SK-N-SH (cell line): ENCODE results near the gene DYRK1A. TPM values are rescaled to one million over a fixed set of nuclear protein-coding genes. Genes with fewer than 3 reads are reported as not detected.

Source experiments
- CTCF ChIA-PET: fragments of 300-600, 350-600 bp; formaldehyde crosslinking; extraction: SDS; loops from one replicate; lab custom pipeline; 2021; lab: Yijun Ruan, JAX
- POLR2A ChIA-PET: fragments of 350-600 bp; sonication (Branson Sonifier 250); formaldehyde crosslinking; extraction: SDS; loops from one replicate; lab custom pipeline; 2020; ENCODE audit warnings: antibody characterized with exemption, inconsistent platforms; lab: Yijun Ruan, JAX
- DNase-seq: peaks from one replicate; pipeline ENCODE4 v3.0.0; 2012
- H2AFZ ChIP-seq: fragments of 200-600 bp; sonication (generic); 2 replicates; pipeline ENCODE4 v1.8.1; 2016; ENCODE audit warnings: antibody characterized with exemption, mild to moderate bottlenecking, low read depth
- H3F3A ChIP-seq: fragments of 200-600 bp; sonication (generic); replicated peaks from 2 replicates; pipeline ENCODE3; 2016; ENCODE audit warnings: antibody characterized with exemption, mild to moderate bottlenecking; ENCODE audit not compliant: insufficient read depth
- H3K27ac ChIP-seq, 2 experiments: fragments of 200-500 bp in 1 of 2; fragments of 200-600 bp in 1 of 2; sonication (Bioruptor generic) in 1 of 2; sonication (generic), shearing (Covaris generic) in 1 of 2; 2 replicates each; pipeline versions ENCODE4 v1.5.1 to v1.6.1; 2014 to 2016; ENCODE audit warnings: low read depth in 2 of 2, inconsistent platforms in 1 of 2, low read length in 1 of 2, mild to moderate bottlenecking in 1 of 2, mixed read lengths in 1 of 2
- H3K27me3 ChIP-seq: fragments of 200-600 bp; sonication (generic), shearing (Covaris generic); 2 replicates; pipeline ENCODE4 v1.6.1; 2016; ENCODE audit warnings: mixed run types; ENCODE audit not compliant: insufficient read depth
- H3K36me3 ChIP-seq, 2 experiments: fragments of 200-500 bp in 1 of 2; fragments of 200-600 bp in 1 of 2; sonication (Bioruptor generic) in 1 of 2; sonication (generic) in 1 of 2; replicated peaks in 1 of 2; 2 replicates each; pipeline versions ENCODE3 to v1.5.1; 2014 to 2016; ENCODE audit warnings: low read length in 1 of 2, mild to moderate bottlenecking in 1 of 2; ENCODE audit not compliant: insufficient read depth in 2 of 2, control insufficient read depth in 1 of 2
- H3K4me1 ChIP-seq, 2 experiments: fragments of 200-500 bp in 1 of 2; fragments of 200-600 bp in 1 of 2; sonication (Bioruptor generic) in 1 of 2; sonication (generic), shearing (Covaris generic) in 1 of 2; 2 replicates each; pipeline versions ENCODE4 v1.5.1 to v1.6.1; 2014 to 2016; ENCODE audit warnings: low read depth in 1 of 2, low read length in 1 of 2, mixed run types in 1 of 2; ENCODE audit not compliant: insufficient read depth in 2 of 2, control insufficient read depth in 1 of 2
- H3K4me2 ChIP-seq: fragments of 200-600 bp; sonication (generic), shearing (Covaris generic); 2 replicates; pipeline ENCODE4 v1.6.1; 2017; ENCODE audit warnings: mixed run types
- H3K4me3 ChIP-seq, 2 experiments: fragments of 200-500 bp in 1 of 2; fragments of 200-600 bp in 1 of 2; sonication (Bioruptor generic) in 1 of 2; sonication (generic), shearing (Covaris generic) in 1 of 2; 2 replicates each; pipeline versions ENCODE4 v1.5.1 to v1.8.1; 2014 to 2016; ENCODE audit warnings: low read depth in 2 of 2, inconsistent platforms in 1 of 2, low read length in 1 of 2, mild to moderate bottlenecking in 1 of 2, mixed read lengths in 1 of 2, moderate library complexity in 1 of 2
- H3K79me2 ChIP-seq: fragments of 200-600 bp; sonication (generic); 2 replicates; pipeline ENCODE4 v1.8.1; 2017; ENCODE audit warnings: mild to moderate bottlenecking; ENCODE audit not compliant: insufficient read depth
- H3K9ac ChIP-seq: fragments of 200-600 bp; sonication (generic); 2 replicates; pipeline ENCODE4 v1.6.1; 2017; ENCODE audit warnings: mixed run types
- H3K9me2 ChIP-seq: fragments of 200-600 bp; sonication (generic); 2 replicates; pipeline ENCODE4 v1.6.1; 2017; ENCODE audit warnings: mixed run types
- H3K9me3 ChIP-seq: fragments of 200-600 bp; sonication (generic); 2 replicates; pipeline ENCODE4 v1.6.1; 2017; ENCODE audit warnings: mixed run types, mild to moderate bottlenecking, moderate library complexity
- H4K20me1 ChIP-seq: fragments of 200-600 bp; sonication (generic); 2 replicates; pipeline ENCODE4 v1.6.1; 2017; ENCODE audit warnings: mild to moderate bottlenecking, mixed run types; ENCODE audit not compliant: insufficient read depth
- ELF1 ChIP-seq: IDR thresholded peaks from 2 replicates; pipeline ENCODE4 v1.4.0; 2012
- EP300 ChIP-seq, 2 experiments: IDR thresholded peaks; 2 replicates each; pipeline versions ENCODE4 v1.4.0 to v1.6.1; 2012; ENCODE audit warnings: borderline replicate concordance in 1 of 2, low read depth in 1 of 2, low read length in 1 of 2
- EZH2phosphoT487 ChIP-seq: fragments of 200-600 bp; sonication (generic); IDR thresholded peaks from 2 replicates; pipeline ENCODE4 v1.6.1; 2017; ENCODE audit warnings: low read depth, mixed run types, mild to moderate bottlenecking, antibody characterized with exemption, moderate library complexity, borderline replicate concordance
- FOSL2 ChIP-seq: IDR thresholded peaks from 2 replicates; pipeline ENCODE4 v1.4.0; 2012; ENCODE audit warnings: low read depth, mild to moderate bottlenecking, moderate library complexity, borderline replicate concordance
- JUND ChIP-seq: IDR thresholded peaks from 2 replicates; pipeline ENCODE4 v1.4.0; 2012
- NRF1 ChIP-seq: IDR thresholded peaks from 2 replicates; pipeline ENCODE4 v1.6.1; 2012; ENCODE audit warnings: low read depth, mild to moderate bottlenecking, low read length
- RFX5 ChIP-seq: IDR thresholded peaks from 2 replicates; pipeline ENCODE4 v1.6.1; 2012; ENCODE audit warnings: mild to moderate bottlenecking, improper control_type of control experiment, low read length
- SIN3A ChIP-seq: IDR thresholded peaks from 2 replicates; pipeline ENCODE4 v1.6.1; 2012; ENCODE audit warnings: low read depth, mild to moderate bottlenecking, low read length, moderate library complexity, borderline replicate concordance
- TAF1 ChIP-seq: IDR thresholded peaks from 2 replicates; pipeline ENCODE4 v1.6.1; 2012; ENCODE audit warnings: low read depth, mild to moderate bottlenecking, low read length, moderate library complexity, borderline replicate concordance
- WGBS: methylation state at CpG from one replicate; pipeline ENCODE4 v1.1.6; 2017; ENCODE audit warnings: low lambda C conversion rate; 5-methylcytosine and 5-hydroxymethylcytosine counted together
- polyA plus RNA-seq, 3 experiments: library from polyadenylated mRNA; depleted of rRNA; stranded (reverse); fragments of >200 nt; gene quantifications; 2 replicates each; pipeline ENCODE4 v1.2.3, GENCODE V29; 2012
- TF ChIP-seq, protein P1 (sequence below): IDR thresholded peaks from 2 replicates; pipeline ENCODE4 v1.6.1; 2012; ENCODE audit warnings: mild to moderate bottlenecking, low read depth, low read length, moderate library complexity
- TF ChIP-seq, protein P2 (sequence below): IDR thresholded peaks from 2 replicates; pipeline ENCODE4 v1.4.0; 2012; ENCODE audit warnings: low read depth, borderline replicate concordance
- TF ChIP-seq, protein P3 (sequence below): fragments of 150-350 bp; IDR thresholded peaks from 2 replicates; pipeline ENCODE4 v1.6.1; 2017; ENCODE audit warnings: antibody characterized with exemption, low read length, low read depth, borderline replicate concordance

Gene DYRK1A
- polyA plus RNA-seq, 1 of the 3 experiments (the other 2 are of a cell fraction), result 19.3 TPM

DNA sequence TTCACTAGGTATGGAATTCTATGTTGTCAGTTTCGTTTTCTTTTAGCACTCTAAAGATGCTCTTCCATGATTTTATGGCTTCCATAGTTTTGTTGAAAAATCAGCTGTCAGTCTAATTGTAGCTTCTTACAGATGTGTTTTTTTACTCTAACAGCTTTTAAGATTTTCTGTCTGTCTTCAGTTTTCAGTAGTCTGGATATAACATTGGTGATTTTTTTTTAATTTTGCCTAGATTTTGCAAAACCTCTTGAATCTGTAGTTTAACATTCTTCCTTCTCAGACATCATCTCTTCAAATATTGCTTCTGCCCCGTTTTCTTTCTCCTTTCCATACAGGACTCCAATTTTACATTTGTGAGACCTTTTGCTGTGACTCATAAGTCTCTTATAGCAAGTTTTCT lies 17.9 kb upstream of the DYRK1A start:
- H3K27ac ChIP-seq, result no peak overlapping the region
- H4K20me1 ChIP-seq, result no peaks in the 10 kb centered on the region
- H3K9ac ChIP-seq, result no peak overlapping the region
- no peak overlapping the region for H3K4me3 ChIP-seq
- peaks cover 29% of the 10 kb centered on the region for H3K9me3 ChIP-seq
- POLR2A ChIA-PET, result no interaction called here
- WGBS, result 5% methylated on average over 2 of the region's 2 CpGs
- no peak overlapping the region for H2AFZ ChIP-seq
- H3K36me3 ChIP-seq, result no peaks in the 10 kb centered on the region
- no peaks in the 10 kb centered on the region for H3K9me2 ChIP-seq
- DNase-seq, result no peak
- no peaks in the 10 kb centered on the region for H3F3A ChIP-seq
- H3K27me3 ChIP-seq, result no peaks in the 10 kb centered on the region
- H3K4me2 ChIP-seq, result no peak overlapping the region
- TF ChIP-seq TAF1, result no peak
- no peak for TF ChIP-seq ELF1
- no peak for TF ChIP-seq EP300 (IDR thresholded peaks at IDR 0.05; ENCODE audit: borderline replicate concordance in 1 of 2, low read depth in 1 of 2, low read length in 1 of 2)
- H3K79me2 ChIP-seq, result no peaks in the 10 kb centered on the region
- no peaks in the 10 kb centered on the region for H3K4me1 ChIP-seq
- CTCF ChIA-PET, result interaction anchor here (0.6 to 1.9 kb wide), 4 partner anchors 16 to 115 kb away, joined by 3 to 7 read pairs (median 5); no protein-coding TSS in a partner anchor

DNA sequence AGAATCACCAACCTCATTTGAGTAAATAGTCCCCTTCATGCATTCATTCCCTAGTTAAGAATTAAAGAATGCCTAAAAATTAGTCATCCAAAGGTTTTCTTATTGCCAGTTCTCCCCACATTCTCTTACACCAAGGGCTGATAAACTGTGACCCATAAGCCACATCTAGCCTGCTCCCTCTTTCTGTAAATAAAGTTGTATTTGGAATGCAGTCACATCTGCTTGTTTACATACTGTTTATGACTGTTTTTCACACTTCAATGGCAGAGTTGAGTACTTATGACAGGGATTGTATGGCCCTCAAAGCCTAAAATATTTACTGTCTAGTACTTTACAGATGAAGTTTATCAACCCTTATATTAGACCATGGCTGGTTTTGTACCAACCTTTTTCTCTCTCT lies 16.1 kb upstream of the DYRK1A start:
- Histone ChIP-seq H4K20me1 (no peaks in the 10 kb centered on the region), H3K4me3 (no peak overlapping the region), H3K36me3 (no peaks in the 10 kb centered on the region), H3K4me2 (no peak overlapping the region), H3K79me2 (no peaks in the 10 kb centered on the region), H3K27me3 (no peaks in the 10 kb centered on the region), H3F3A (no peaks in the 10 kb centered on the region), H3K9me2 (no peaks in the 10 kb centered on the region), H3K9me3 (peaks cover 29% of the 10 kb centered on the region), H3K4me1 (no peaks in the 10 kb centered on the region), H3K9ac (no peak overlapping the region), H2AFZ (no peak overlapping the region), H3K27ac (no peak overlapping the region)
- no peak for DNase-seq
- CTCF ChIA-PET, result interaction anchor here (1.5 kb wide), 1 partner anchor 113 kb away, joined by 4 read pairs; no protein-coding TSS in a partner anchor
- TF ChIP-seq FOSL2 (no peak), RFX5 (no peak), JUND (no peak), SIN3A (no peak), EZH2phosphoT487 (no peak), NRF1 (no peak), TAF1 (no peak)
- TF ChIP-seq, protein P1, sequence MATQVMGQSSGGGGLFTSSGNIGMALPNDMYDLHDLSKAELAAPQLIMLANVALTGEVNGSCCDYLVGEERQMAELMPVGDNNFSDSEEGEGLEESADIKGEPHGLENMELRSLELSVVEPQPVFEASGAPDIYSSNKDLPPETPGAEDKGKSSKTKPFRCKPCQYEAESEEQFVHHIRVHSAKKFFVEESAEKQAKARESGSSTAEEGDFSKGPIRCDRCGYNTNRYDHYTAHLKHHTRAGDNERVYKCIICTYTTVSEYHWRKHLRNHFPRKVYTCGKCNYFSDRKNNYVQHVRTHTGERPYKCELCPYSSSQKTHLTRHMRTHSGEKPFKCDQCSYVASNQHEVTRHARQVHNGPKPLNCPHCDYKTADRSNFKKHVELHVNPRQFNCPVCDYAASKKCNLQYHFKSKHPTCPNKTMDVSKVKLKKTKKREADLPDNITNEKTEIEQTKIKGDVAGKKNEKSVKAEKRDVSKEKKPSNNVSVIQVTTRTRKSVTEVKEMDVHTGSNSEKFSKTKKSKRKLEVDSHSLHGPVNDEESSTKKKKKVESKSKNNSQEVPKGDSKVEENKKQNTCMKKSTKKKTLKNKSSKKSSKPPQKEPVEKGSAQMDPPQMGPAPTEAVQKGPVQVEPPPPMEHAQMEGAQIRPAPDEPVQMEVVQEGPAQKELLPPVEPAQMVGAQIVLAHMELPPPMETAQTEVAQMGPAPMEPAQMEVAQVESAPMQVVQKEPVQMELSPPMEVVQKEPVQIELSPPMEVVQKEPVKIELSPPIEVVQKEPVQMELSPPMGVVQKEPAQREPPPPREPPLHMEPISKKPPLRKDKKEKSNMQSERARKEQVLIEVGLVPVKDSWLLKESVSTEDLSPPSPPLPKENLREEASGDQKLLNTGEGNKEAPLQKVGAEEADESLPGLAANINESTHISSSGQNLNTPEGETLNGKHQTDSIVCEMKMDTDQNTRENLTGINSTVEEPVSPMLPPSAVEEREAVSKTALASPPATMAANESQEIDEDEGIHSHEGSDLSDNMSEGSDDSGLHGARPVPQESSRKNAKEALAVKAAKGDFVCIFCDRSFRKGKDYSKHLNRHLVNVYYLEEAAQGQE, result no peak
- TF ChIP-seq, protein P2, sequence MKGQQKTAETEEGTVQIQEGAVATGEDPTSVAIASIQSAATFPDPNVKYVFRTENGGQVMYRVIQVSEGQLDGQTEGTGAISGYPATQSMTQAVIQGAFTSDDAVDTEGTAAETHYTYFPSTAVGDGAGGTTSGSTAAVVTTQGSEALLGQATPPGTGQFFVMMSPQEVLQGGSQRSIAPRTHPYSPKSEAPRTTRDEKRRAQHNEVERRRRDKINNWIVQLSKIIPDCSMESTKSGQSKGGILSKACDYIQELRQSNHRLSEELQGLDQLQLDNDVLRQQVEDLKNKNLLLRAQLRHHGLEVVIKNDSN, result no peak
- TF ChIP-seq, protein P3, sequence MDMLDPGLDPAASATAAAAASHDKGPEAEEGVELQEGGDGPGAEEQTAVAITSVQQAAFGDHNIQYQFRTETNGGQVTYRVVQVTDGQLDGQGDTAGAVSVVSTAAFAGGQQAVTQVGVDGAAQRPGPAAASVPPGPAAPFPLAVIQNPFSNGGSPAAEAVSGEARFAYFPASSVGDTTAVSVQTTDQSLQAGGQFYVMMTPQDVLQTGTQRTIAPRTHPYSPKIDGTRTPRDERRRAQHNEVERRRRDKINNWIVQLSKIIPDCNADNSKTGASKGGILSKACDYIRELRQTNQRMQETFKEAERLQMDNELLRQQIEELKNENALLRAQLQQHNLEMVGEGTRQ, result no peak
- TF ChIP-seq, all 33 proteins: peak for 0
- POLR2A ChIA-PET, result no interaction called here
